Activated CD4-positive, CD25-positive, alpha-beta regulatory T cell treated with anti-CD3 and anti-CD28 coated beads, Interleukin-2, amount 50 U/mL, for 16 hours (primary cell): ENCODE data around the gene S100A6.

Source experiments
- DNase-seq: peaks from one replicate; pipeline ENCODE4 v3.0.0-alpha.2; 2020; ENCODE audit warnings: low read depth, low spot score

Gene S100A6

DNA sequence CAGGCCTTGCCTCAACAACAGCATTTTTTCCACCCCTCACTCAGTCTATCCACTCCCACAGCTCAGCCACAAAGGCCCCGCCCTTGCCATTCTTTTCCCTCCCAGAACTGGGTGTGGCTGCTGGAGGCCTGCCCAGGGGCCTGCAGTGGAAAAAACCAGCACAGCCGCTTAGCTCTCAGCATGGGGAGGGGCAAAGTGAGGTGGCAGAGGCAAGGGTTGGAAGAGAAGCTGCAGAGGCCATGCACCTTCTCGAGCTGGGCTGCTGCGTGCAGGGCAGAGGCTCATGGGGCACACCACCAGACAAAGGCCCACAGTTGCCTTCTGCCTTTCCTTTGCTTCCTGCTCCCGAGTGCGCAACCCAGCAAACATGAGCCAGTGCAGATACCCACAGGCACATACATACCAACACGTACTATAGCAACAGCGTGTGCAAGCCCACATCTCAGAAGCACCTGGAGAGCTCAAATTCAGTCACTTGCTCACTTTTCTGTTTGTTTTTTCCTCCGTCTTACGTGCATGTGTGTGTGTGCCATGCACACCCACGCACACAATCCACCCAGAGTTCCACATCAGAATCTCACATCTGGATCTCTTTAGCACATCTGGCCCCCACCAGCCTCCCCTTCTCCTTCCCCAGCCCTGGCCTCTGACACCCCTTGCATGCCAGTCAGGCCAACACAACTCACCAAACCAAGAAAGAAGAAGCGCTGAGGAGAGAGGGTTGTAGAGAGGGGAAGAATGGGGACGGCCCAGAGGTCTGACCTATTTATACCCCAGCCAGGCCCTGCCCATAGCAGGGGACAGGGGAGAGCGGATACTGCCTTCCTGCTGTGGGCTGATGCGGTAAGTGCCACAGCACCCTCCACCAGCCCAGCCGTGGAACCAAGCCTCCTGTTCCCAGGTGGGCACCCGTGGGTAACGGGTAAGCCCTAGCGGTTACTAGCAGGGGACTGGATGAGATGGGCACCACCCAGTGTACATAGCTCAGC, 9.6 kb upstream of the S100A6 start, which contains the start of gene S100A4:
TSS of gene S100A4 (minus strand) at position 740 of the 989 bp plus-strand sequence. CDS start 1,012 bp downstream, outside the sequence.
- peak; percentile 78 for DNase-seq

DNA sequence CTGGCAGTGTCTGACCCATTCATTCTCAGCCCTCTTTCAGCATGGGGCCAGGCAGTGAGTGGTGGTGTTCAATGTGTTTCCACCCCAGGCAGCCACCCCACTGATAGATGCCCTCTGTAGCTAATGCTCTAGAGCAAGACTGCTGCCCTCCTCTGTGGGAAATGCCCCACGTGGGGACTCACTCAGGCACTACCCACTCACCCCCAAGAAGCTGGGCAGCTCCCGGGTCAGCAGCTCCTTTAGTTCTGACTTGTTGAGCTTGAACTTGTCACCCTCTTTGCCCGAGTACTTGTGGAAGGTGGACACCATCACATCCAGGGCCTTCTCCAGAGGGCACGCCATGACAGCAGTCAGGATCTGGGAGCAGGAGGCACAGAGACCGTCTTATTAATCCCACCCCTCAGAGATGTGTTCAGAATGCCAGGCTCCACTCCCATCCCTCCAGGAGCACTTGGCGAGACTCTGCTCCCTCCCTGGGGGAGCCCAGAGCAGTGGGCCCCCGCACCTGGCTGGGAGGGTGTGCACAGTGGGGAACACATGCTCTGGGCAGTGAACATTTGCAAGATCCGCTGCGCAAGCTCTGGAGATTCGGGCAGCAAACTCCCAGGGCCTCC, 8.8 kb upstream of the S100A6 start:
- DNase-seq, result no peak

DNA sequence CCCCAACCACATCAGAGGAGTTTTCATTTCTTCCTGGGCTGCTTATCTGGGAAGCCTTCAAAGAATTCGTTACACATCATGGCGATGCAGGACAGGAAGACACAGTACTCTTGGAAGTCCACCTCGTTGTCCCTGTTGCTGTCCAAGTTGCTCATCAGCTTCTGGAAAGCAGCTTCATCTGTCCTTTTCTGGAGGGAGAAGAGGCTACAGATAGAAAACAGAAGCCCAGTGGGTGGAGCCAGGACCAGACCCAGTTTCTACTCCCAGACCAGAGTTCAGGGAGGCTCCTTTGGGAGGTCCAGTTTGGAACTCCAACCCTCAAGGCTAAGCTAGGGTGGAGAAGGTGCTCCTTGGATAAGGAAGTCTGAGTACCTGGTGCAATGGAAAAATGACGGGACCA, 7.9 kb upstream of the S100A6 start:
- DNase-seq, result no peak

DNA sequence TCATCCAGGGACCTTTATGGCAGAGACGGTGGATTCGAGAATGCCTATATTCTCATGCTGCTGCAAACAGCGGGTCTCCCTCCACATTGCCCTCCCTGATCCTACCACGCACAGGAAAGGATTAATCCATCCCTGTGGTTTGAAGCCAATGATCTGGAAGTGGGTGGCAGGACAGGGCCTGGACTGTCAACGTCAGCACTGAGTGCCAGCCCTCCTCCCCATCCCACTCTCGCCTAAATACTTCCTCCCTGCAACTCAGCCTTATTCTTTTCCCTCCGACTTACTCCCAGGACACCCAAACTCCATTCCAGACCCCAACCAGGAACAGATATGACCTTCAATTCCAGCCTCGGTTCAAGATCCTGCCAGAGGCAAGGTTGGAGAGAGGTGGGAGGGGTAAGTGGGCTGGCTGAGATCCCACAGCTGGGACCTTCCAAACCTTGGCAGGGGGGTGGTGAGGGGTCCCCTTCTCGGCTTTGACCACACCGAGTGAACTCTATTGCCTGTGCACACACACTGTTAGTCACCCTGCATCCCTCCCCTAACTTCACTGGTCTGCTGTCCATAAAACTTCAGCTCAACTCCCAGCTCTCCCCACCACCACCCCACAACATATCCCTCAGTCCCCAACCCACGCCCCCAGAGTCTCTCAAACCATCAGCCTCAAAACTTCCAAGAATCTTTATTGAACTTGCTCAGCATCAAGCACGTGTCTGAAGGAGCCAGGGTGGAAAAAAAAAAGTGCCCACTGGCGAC, 7.3 kb upstream of the S100A6 start:
- DNase-seq, result no peak

DNA sequence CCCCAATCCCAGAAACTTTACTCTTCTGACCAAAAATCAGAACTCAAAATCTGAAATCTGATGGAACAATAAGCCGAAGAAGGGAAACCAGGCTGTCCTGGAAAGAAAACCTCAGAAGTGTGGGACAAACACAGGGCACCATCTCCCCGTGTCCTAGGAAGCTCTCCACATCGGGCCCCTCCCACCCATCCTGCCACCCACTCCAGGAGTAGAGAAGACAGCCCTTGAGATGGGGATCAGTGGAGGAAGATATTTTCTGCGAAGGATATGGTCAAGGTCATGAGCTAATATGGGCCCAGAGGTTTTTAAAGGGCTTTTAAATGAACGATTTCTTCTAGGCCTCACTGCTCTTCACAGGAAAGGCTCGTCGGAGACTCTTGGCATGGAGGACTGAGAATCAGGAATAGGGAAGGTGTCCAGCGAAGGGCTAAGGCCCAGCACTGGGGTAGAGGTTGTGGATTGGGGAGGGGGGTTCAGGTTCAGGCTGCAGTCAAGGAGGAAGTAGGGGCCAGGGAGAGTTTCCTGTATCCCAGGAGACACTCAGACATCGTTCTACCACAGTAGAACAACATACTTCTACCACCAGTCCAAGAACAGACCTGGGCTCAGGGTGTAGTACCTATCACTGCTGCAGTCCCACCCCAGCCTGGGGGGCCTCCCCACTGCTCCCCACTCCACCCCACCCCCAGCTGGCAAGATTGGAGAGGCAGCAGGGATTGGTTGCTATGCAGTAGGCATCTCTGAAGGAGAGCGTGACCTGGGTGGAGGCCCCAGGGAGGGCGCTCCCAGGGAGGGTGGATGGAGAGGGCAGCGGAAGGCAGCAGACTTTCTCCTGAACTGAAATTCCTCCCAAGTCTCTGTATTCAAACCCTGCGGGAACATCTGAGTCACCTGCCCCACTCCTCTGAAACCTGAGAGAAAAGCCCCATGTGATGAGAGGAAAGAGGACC, 6.1 kb upstream of the S100A6 start:
- DNase-seq, result no peak

DNA sequence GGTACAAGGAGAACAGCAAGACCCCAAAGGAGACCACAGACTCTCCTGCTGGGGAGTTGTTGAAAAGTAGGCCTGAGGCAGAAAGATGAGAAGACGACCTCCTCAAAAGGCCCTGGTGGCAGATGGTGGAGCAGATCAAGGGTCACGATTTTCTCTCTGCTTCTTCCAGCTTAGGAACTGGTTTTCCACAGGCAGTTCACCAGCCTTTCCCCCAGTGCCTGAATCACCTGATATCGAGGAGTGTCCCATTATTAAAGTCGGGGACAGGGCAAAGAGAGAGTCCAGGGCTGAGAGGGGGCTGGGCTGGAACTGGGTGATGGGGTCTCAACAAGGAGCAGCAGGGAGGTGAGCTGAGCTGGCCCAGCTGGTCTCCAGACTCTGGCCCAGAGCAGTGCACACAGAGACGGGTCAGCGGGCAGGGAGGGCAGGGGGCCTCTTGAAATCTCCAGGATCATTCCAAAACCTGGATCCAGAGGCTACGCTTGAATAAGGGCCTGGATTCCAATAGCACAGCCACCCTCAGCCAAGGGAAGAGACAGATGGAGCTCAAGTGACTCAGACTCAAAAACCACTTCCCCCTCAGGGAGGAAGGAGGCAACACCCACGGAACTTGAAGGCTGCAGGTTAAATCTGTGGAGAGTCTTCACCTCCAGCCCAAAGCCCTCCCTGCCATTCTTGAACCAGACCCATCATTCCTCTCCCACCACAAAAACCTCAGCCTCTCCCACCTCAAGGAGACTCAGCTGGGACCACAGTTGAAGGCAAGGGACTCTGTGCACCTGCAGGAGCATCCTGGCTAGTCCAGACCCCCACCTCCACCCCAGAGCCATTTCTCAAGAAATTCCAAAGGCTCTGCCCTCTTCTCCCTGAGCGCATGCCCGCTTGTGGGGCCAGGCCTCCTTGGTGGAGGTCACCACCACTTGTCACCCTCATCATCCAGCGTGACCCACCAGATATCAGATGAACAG, 4.9 kb upstream of the S100A6 start, which contains the start of gene S100A5:
TSS of gene S100A5 (minus strand) at position 541 of the 968 bp plus-strand sequence. CDS start 743 bp downstream, outside the sequence.
- no peak for DNase-seq

DNA sequence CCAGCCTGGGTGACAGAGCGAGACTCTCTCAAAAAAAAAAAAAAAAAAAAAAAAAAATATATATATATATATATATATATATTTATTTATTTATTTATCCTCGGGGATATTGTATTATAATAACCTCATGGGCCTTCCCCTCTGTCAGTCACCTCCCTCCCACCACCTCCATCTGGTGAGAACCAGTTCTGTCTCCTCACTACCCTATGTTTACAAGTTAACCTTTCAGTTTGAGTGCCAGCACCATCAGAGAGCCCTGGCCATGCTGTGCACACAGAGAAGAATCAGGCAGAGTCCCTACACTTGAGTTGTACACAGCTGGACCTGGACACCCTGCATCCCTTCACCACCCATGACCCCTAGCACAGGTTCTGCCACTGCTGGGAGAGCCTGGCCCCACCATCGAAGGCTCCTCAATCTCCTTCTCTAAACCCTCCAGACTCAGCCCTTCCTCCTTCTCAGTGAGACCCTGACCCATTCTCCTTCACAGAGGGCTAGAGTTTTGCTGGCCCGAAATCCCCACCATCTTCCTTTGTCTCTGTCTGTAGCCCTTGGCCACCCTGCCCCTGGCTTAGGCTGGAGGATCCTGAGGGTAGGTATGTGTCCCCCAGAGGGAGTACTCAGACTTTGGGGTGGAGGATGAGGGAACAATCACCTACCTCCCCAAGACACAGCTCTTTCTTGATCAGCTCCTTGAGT, 3.8 kb upstream of the S100A6 start:
- no peak for DNase-seq

DNA sequence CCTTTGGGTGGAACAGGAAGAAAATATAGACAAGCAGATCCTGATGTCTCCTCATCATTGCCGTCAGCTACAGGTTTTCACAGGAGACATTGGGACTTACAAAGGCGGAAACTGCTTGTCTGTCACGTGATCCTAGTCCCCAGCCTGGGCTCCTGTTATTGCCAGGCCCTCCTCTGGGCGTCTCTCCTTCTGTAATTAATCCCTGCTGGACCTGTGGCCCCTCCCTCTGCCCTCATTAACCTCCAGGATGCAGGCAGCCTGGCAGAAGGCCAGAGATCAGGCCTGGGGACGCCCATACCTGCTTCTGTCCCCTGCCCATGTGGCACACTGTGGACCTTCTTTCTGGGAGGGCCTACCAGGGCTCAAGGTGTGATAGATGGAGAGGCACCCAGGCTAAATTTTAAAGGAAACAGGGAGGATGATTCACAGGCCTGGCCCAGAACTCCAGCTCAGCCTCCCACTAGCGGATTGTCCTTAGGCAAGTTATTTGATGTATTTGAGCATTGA, 2.6 kb upstream of the S100A6 start:
- no peak for DNase-seq

DNA sequence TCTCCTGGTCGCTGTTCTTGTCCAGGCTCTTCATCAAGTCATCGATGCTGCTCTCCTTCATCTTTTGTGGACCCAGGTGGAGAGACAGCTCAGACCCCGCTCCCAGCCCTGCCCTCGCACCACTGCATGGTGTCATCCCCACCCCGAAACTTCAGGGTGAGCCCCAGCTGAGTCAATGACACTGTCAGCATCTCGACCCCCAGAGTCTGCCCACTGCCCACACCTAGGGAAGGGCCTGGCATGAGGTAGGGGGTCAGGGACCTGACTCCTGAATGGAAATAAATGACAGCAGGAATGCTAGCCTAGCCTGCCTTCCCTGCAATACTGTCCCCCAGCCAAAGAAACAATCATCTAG, 1.6 kb upstream of the S100A6 start:
- DNase-seq, result no peak

DNA sequence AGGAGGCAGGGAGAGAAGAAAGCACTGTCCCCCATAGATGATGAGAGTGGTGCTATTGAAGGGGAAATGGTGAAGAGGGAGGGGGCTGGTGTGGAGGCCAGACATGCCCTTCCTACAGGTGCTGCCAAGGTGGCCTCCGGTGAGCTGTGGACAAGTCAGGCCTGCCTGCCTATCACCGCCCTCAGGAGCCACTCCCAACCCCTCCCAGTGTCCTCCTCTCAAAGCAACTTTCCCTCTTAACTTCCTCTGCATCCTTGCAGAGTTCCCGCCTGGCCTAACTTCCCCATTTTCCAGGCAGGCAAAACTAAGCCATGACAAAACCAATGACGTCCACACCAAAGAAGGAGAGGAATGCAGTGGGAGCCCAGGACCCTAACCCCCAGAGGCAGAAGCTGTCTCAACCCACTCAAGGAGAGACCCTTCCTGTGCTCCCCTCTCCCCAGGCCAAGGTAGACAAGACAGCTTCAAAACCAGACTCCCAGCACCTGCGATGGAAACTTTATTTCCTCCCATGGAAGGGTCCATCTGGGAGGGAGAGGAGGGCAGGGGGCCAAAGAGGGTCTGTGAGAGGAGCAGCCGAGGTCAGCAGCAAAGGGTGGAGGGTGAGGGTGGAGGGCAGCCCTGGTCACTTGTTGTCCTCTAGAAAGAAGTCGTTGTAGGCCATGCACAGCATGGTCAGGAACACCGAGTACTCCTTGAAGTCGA, 1.0 kb upstream of the S100A6 start:
- no peak for DNase-seq

DNA sequence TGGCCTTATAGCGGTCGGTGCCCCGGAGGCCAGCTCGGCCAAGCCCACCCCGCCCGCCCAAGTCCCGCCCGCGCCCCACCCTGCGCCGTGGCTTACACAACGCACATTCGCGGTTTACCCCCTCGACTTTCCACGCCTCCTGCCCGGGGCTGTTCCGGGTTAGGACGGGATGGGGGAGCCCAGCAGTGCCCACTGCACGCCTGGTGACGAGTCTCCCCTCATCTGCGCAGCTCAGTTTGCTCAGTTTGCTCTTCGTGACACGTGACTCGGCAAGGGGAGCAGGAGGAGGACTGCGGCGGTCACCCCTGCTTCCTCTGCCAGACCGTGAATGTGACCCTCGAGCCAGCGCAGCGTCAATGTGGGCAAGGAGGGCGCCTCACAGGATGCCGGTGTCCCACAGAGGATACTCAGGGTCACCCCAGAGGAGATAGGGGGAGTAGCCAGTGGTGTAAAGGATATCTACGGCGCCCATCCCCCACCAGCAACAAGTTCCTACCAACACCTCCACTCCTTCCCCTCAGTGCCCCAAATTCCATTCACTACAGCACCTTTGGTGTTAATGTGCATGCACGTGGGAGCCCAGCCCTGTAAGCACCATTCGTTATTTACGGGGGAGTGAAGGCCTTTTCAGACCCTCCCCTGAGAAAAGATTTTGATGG, 350 bp upstream of the S100A6 start:
- DNase-seq, result peak; percentile 69

DNA sequence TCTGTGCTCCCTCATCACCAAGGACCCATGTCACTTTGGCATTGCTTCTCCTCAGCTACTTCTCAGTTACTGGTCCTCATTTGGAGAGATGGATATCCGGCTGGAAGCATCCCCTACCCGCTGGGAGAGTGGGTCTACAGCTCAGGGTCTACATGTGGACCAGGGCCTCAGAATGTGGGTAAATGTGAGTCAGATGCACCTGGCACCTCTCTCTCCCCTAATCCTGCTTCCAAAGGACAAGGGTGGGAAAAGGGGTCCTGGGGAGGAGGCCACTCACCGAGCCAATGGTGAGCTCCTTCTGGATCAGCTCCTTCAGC, 908 bp downstream of the S100A6 start:
- no peak for DNase-seq

DNA sequence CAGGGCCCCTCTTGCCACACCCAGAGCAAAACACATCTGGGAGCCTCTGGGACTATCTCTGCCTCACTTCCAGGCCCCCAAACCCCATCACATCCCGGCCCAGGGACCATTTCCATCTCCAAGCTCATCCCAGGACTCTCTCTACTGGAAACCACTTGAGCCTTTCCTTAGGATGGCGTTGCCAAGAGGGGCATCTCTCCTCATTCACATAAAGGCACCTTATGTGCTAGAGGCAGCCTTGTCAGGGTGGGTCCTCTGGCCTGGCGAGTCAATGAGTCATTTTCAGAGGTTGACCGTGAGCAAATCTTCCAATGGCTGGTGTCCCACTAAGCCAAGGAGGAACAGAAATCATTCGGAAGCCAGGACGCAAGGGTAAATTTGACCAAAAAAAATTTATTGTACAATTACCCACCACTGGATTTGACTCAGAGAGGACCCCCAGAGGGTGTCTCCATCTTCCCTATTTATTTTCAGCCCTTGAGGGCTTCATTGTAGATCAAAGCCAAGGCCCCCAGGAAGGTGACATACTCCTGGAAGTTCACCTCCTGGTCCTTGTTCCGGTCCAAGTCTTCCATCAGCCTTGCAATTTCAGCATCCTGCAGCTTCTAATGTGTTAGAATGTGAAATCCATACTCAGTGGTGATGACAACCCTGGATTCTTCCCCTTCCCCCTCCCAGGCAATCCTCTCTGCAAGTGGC, 1.4 kb downstream of the S100A6 start:
- no peak for DNase-seq

DNA sequence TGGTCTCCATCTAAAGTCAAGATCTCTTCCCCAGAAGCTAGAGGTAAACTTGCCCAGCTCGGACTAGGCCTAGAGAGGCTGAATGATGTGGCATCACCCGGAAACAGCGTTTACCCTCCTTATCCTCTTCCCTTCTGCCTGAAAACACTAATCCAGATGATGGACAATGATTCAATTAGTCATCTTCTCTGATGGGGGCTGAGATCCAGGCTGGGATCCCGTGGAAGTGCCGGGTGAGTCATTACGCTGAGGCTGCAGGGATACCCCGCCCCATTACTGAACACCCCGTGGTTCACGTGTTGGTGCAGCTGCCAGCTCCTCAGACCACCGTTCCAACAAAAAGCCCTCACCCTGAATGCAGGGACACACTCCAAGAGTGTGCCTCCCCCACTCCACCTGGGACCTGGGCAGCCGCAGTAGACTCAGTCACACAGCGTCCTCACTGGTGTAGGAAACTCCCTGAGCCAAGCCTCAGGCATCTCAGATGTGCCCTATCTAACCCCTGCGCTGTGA, 2.0 kb downstream of the S100A6 start:
- DNase-seq, result no peak

DNA sequence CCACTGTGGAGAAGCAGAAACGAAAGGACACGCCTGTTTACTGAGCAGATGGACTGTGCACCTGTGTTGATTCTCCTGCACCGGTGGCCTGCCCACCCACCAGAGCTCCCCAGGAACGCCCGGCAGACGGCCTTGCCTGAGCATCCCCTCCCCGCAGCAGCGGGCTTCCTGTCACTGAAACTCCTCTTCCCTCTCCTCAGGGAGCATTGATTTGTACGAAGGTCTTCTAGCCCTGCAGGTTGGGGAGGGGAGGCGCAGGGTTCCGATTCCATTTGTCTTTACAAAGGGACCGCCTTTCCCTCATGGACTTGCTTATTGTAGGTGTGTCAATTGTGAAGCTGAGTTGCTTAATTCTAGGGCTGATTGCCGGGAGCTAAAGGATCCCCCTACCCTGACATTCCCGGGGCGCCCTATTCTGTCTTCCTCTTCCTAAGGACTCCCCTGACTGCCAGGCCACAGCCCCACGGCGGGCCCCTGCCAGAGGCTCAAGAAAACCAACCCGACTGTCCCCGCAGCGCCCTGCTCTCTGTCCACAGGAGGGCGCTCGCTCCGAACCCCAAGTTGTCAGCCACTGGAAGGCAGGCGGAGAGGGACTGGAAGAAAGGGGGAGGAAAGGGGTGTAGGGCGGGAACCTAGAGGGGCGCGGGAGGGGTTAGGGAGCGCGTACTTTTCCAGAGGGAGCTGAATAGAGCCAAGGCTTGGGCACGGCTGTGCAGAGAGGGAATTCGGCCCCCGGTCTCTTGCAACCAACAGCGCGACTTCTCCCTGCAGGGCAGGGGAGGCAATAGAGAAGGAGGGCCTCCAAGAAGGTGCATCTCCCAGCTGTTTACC, 2.8 kb downstream of the S100A6 start:
- peak; percentile 60 for DNase-seq

DNA sequence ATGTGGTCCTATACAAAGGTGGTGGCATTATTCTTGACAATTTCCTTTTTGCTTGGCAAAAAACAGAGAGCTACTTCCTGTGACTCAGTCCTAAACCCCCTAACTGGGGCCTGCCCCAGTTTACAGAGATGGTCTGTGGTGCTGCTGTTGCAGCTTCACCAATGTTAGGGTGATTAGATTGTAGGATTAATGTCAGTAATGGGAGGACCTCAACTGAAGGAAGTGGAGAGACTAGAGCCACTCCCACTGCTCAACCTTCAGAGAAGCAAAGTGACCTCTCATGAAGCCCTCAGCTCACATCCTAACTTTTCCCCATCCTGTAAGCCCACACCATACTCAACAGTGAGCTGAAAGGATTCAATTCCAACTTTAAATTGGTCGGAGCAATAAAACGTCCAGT, 3.6 kb downstream of the S100A6 start:
- no peak for DNase-seq
